MCF 10A (cell line): ENCODE results near the gene IFNL3. TPM values are rescaled to one million over a fixed set of nuclear protein-coding genes. Genes with fewer than 3 reads are reported as not detected.
"Not testable (repeated sequence)": the region's sequence is repeated elsewhere in the genome, so short reads cannot be mapped to it uniquely, and the experiment has no call there.

ENCODE experiments used
- BruUV-seq: library from RNA; stranded (reverse); fragments of 400-500 nt; replicated peaks from 2 replicates; lab custom pipeline; 2021; lab: Mats Ljungman, UMichigan
- CTCF ChIA-PET: fragments of 300-600 bp; sonication (Branson Sonifier 250); formaldehyde crosslinking; extraction: SDS; loops from one replicate; lab custom pipeline; 2021; ENCODE audit warnings: antibody characterized with exemption, inconsistent platforms; lab: Yijun Ruan, JAX
- POLR2A ChIA-PET: fragments of 300-600, 350-650 bp; sonication (Branson Sonifier 250); formaldehyde crosslinking; extraction: SDS; loops from one replicate; lab custom pipeline; 2020; ENCODE audit warnings: antibody characterized with exemption, inconsistent platforms; lab: Yijun Ruan, JAX
- DNase-seq: peaks from one replicate; pipeline ENCODE4 v3.0.0-alpha.2; 2018; ENCODE audit not compliant: unreplicated experiment
- H3K27ac Mint-ChIP-seq: one replicate; pipeline ENCODE4 v1.8.0; 2022; ENCODE audit warnings: mild to moderate bottlenecking, low read depth, mixed read lengths; ENCODE audit not compliant: unreplicated experiment
- H3K27me3 Mint-ChIP-seq: one replicate; pipeline ENCODE4 v1.8.0; 2022; ENCODE audit warnings: mixed read lengths; ENCODE audit not compliant: insufficient read depth, unreplicated experiment
- H3K36me3 Mint-ChIP-seq: one replicate; pipeline ENCODE4 v1.8.0; 2022; ENCODE audit warnings: mild to moderate bottlenecking, moderate library complexity, mixed read lengths; ENCODE audit not compliant: insufficient read depth, unreplicated experiment
- H3K4me1 Mint-ChIP-seq: one replicate; pipeline ENCODE4 v1.8.0; 2022; ENCODE audit warnings: mixed read lengths; ENCODE audit not compliant: insufficient read depth, unreplicated experiment
- H3K4me3 Mint-ChIP-seq: one replicate; pipeline ENCODE4 v1.8.0; 2022; ENCODE audit warnings: mild to moderate bottlenecking, moderate library complexity, mixed read lengths; ENCODE audit not compliant: unreplicated experiment
- H3K9me3 Mint-ChIP-seq: one replicate; pipeline ENCODE4 v1.8.0; 2022; ENCODE audit warnings: mixed read lengths; ENCODE audit not compliant: unreplicated experiment
- intact Hi-C: fragments of 100-400 bp; cut with micrococcal nuclease; formaldehyde crosslinking; loops from 2 replicates; pipeline ENCODE4 v1.14.1; 2022
- total RNA-seq: library from RNA; stranded (reverse); gene quantifications from 2 replicates; pipeline ENCODE4 v1.2.3, GENCODE V29; 2022
- TF ChIP-seq, protein P1 (sequence below): fragments of 200-600 bp; IDR thresholded peaks from one replicate; pipeline ENCODE4 v1.8.0; 2022; ENCODE audit warnings: antibody characterized with exemption, mild to moderate bottlenecking; ENCODE audit not compliant: unreplicated experiment

IFNL3 gene
- total RNA-seq, 1 experiment from 2014 or later, result not detected

DNA sequence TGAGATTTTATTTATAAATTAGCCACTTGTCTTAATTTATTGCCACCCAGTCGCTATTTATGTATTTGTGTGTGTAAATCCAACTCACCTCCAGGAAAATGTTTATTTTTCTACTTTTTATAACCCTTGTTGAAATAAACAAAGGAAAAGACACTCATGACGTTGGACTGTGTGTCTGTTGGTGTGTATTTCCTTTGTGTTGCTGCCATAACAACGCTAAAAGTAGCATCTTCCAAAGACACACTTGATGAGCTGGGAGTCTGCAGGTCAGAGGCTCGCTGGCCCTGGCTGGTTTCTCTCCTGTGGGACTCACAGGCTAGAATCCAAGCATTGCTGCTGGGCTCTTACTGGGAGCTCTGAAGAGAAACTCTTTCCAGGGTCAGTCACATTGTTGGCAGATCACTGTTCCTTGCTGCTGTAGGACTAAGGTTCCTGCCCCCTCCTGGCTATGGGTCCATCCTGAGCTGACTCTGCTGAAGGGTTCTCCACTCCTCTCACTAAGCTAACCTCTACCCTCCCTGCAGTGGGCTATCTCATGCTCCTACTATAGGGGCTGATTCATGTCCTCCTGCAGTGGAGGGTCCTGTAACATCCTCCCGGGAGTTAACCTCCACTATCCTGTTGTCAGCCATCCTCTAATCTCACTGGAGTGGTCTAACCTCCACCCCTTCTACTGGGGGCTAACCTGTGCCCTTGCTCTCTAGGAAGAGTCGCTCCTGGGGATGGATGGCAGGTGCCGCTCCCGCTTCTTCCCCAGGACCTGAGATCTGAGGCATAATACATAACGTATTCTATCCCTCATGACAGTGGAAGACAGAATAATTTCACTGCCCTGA is 25.4 kb upstream of the IFNL3 start:
- H3K4me1 Mint-ChIP-seq, result no peaks in the 10 kb centered on the region
- intact Hi-C loops, result no loop called here
- DNase-seq, result no peak
- H3K36me3 Mint-ChIP-seq, result no peaks in the 10 kb centered on the region
- H3K4me3 Mint-ChIP-seq, result no peak overlapping the region
- ChIA-PET POLR2A (interaction anchor here (0.5 kb wide), 1 partner anchor 20 kb away, joined by 3 read pairs; no protein-coding TSS in a partner anchor), CTCF (interaction anchor here (0.6 kb wide), 2 partner anchors 55 to 157 kb away, joined by 3 read pairs; no protein-coding TSS in a partner anchor)
- no TSS peak for BruUV-seq
- no peaks in the 10 kb centered on the region for H3K9me3 Mint-ChIP-seq
- H3K27ac Mint-ChIP-seq, result no peak overlapping the region
- TF ChIP-seq, protein P1, sequence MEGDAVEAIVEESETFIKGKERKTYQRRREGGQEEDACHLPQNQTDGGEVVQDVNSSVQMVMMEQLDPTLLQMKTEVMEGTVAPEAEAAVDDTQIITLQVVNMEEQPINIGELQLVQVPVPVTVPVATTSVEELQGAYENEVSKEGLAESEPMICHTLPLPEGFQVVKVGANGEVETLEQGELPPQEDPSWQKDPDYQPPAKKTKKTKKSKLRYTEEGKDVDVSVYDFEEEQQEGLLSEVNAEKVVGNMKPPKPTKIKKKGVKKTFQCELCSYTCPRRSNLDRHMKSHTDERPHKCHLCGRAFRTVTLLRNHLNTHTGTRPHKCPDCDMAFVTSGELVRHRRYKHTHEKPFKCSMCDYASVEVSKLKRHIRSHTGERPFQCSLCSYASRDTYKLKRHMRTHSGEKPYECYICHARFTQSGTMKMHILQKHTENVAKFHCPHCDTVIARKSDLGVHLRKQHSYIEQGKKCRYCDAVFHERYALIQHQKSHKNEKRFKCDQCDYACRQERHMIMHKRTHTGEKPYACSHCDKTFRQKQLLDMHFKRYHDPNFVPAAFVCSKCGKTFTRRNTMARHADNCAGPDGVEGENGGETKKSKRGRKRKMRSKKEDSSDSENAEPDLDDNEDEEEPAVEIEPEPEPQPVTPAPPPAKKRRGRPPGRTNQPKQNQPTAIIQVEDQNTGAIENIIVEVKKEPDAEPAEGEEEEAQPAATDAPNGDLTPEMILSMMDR, result no peak
- peaks cover 37% of the 10 kb centered on the region for H3K27me3 Mint-ChIP-seq

DNA sequence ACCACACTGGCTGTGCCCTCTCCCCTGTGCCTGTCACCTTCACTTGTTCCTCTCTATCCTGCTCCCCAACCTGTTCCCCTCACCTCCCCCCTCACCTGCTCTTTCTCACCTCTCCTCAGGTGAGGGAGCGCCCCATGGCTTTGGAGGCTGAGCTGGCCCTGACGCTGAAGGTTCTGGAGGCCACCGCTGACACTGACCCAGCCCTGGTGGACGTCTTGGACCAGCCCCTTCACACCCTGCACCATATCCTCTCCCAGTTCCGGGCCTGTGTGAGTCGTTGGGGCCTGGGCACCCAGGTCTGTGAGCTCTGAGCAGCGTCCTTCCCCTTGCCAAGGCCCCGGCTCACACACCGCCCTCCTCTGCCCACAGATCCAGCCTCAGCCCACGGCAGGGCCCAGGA is 24.6 kb upstream of the IFNL3 start:
- BruUV-seq, H3K4me1 Mint-ChIP-seq, H3K9me3 Mint-ChIP-seq, POLR2A ChIA-PET, H3K36me3 Mint-ChIP-seq, H3K27ac Mint-ChIP-seq, intact Hi-C loops, DNase-seq, CTCF ChIA-PET, H3K4me3 Mint-ChIP-seq: not testable (repeated sequence)
- peaks cover 33% of the 10 kb centered on the region for H3K27me3 Mint-ChIP-seq

DNA sequence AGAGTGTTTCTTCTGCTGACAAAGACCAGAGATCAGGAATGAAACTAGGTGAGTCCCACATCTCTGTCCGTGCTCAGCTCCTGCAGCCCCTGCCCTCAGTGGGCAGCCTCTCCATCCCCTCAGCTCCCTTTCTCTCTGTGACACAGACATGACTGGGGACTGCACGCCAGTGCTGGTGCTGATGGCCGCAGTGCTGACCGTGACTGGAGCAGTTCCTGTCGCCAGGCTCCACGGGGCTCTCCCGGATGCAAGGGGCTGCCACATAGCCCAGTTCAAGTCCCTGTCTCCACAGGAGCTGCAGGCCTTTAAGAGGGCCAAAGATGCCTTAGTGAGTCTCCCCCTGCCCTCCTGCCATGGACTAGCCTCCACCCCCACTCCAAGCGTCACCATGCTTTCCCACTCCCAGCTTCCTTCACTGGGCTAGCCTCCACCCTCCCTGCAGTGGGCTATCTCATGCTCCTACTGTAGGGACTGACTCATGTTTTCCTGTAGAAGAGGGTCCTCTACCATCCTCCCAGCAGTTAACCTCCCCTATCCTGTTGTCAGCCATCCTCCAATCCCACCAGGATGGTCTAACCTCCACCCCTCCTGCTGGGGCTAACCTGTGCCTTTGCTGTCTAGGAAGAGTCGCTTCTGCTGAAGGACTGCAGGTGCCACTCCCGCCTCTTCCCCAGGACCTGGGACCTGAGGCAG is 23.9 kb upstream of the IFNL3 start:
- POLR2A ChIA-PET, result not testable (repeated sequence)

DNA sequence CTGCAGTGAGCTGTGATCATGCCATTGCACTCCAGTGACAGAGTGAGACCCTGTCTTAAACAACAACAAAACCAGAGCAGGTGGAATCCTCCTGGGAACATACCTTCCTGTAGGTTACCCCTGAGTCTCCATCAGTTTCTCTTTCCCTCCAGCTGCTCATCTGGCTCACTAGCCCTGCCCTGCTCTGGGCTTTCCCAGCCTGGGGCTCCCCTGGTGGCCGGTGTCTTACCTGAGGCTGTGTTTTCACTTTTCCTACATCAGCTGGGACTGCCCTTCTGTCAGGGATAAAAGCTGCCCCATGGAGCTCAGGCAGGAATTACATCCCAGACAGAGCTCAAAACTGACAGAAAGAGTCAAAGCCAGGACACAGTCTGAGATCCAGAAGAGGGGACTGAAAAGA is 23.3 kb upstream of the IFNL3 start, which contains the start of gene IFNL2:
TSS of gene IFNL2 (plus strand) at position 312 of the 400 bp plus-strand sequence. CDS start 173 bp downstream, outside the sequence.
- H3K4me3 Mint-ChIP-seq, H3K36me3 Mint-ChIP-seq, CTCF ChIA-PET, POLR2A ChIA-PET, BruUV-seq, H3K9me3 Mint-ChIP-seq, DNase-seq, H3K27ac Mint-ChIP-seq, intact Hi-C loops, H3K4me1 Mint-ChIP-seq: not testable (repeated sequence)
- peaks cover 45% of the 10 kb centered on the region for H3K27me3 Mint-ChIP-seq

More for the DNA sequence above, 23.9 kb upstream of the IFNL3 start:
- peaks cover 39% of the 10 kb centered on the region for H3K27me3 Mint-ChIP-seq
- BruUV-seq, DNase-seq, H3K27ac Mint-ChIP-seq, H3K36me3 Mint-ChIP-seq, intact Hi-C loops, H3K4me3 Mint-ChIP-seq, H3K9me3 Mint-ChIP-seq, CTCF ChIA-PET, H3K4me1 Mint-ChIP-seq: not testable (repeated sequence)

DNA sequence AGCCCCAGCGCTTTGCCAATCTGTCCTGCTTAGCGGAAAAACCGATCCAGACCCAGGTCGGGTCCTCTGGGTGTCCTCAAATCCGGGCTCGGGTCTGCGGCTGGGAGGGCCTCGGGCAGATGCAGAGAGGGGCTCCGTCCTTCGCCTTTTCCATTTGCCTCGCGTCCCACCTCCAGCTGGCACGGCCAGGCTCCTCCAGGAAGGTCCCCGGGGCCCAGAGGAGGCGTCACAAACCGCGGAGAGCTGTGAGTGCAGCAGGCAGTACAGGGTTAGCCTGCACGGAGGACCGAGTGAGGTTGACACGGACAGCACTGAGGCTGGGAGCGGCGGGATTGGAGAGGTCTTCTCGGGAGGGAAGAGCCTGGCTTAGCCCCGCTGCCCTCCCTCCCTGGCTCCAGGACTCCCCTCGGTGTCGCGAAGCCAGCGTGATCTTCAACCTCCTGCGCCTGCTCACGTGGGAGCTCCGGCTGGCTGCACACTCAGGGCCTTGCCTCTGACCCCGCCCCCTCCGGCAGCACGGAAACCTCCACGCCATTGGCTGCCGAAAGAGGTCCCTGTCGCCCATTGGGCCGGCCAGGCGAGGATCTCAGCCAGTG is 20.6 kb upstream of the IFNL3 start:
- no peak for DNase-seq
- Mint-ChIP-seq H3K36me3 (no peaks in the 10 kb centered on the region), H3K9me3 (no peaks in the 10 kb centered on the region), H3K27me3 (peaks cover 54% of the 10 kb centered on the region), H3K27ac (no peak overlapping the region), H3K4me1 (no peaks in the 10 kb centered on the region), H3K4me3 (no peak overlapping the region)
- ChIA-PET POLR2A (no interaction called here), CTCF (no interaction called here)
- BruUV-seq, result no TSS peak
- intact Hi-C loops, result no loop called here
- TF ChIP-seq, protein P1, result no peak
